ENCODE measurements around the gene MT1M.

GRCh38 chr16:56606476-56607108 is 25.9 kb upstream of the MT1M start:
- no peak for TF ChIP-seq POLR2A (IDR thresholded peaks at IDR 0.05)
- TF ChIP-seq CTCF (IDR thresholded peaks at IDR 0.05): no peak
